ENCODE data around the gene COL3A1. TPM values are rescaled to one million over a fixed set of nuclear protein-coding genes. Genes with fewer than 3 reads are reported as not detected.

The COL3A1 gene
- total and polyA plus RNA-seq, 2 of the 8 experiments (the other 6 are each of a cell fraction or from before 2014, with no cell fraction given), result 0.07 to 0.11 TPM

- Histone ChIP-seq H4K8ac (ENCODE audit: extremely low read depth, insufficient read depth, low read length) (no peak overlapping the region), H3K9me3 (ENCODE audit: insufficient read depth in 2 of 2, low read depth in 1 of 2, low read length in 1 of 2) (no peaks in the 10 kb centered on the region), H2AK5ac (ENCODE audit: low read depth, low read length) (no peak overlapping the region), H2BK5ac (ENCODE audit: low read depth, low read length) (no peak overlapping the region), H3K79me1 (ENCODE audit: low read depth, low read length) (no peaks in the 10 kb centered on the region), H3K9ac (replicated peaks in 1 of 4; ENCODE audit: extremely low read depth in 1 of 4, low read depth in 3 of 4, low read length in 3 of 4) (no peak overlapping the region), H4K20me1 (replicated peaks in 1 of 2; ENCODE audit: control insufficient read depth in 1 of 2, insufficient read depth in 2 of 2, low read length in 2 of 2) (no peaks in the 10 kb centered on the region), H3K4ac (replicated peaks; ENCODE audit: insufficient read length, low read depth, low read length) (no peak overlapping the region), H4K91ac (replicated peaks; ENCODE audit: insufficient read length, low read length) (no peak overlapping the region), H2BK12ac (ENCODE audit: low read depth, low read length) (no peak overlapping the region), H3K27me3 (replicated peaks in 1 of 4; ENCODE audit: control insufficient read depth in 3 of 4, extremely low read depth in 1 of 4, insufficient read depth in 3 of 4, low read length in 3 of 4) (no peaks in the 10 kb centered on the region), H2AFZ (ENCODE audit: low read length) (no peak overlapping the region), H2BK20ac (ENCODE audit: low read length) (no peak overlapping the region), H4K5ac (ENCODE audit: insufficient read length, low read depth, low read length) (no peak overlapping the region), H3K18ac (ENCODE audit: extremely low read depth, low read length) (no peak overlapping the region), H2BK120ac (replicated peaks; ENCODE audit: low read depth, low read length) (no peak overlapping the region), H3K4me2 (ENCODE audit: insufficient read depth in 1 of 2, low read depth in 2 of 2, low read length in 2 of 2) (no peak overlapping the region), H3K4me3 (ENCODE audit: extremely low read depth in 1 of 4, insufficient read depth in 2 of 4, low read depth in 3 of 4, low read length in 4 of 4) (no peak overlapping the region), H3K23ac (ENCODE audit: insufficient read length) (no peak overlapping the region), H2BK15ac (ENCODE audit: low read length) (no peak overlapping the region), H3K4me1 (replicated peaks in 1 of 4; ENCODE audit: control insufficient read depth in 3 of 4, insufficient read depth in 4 of 4, low read length in 3 of 4) (no peaks in the 10 kb centered on the region), H3K23me2 (ENCODE audit: low read depth, low read length) (no peaks in the 10 kb centered on the region), H3K36me3 (ENCODE audit: control insufficient read depth in 2 of 4, insufficient read depth in 4 of 4, low read length in 3 of 4) (no peaks in the 10 kb centered on the region), H3K14ac (ENCODE audit: insufficient read length) (no peak overlapping the region), H3K56ac (replicated peaks; ENCODE audit: insufficient read length, low read depth, low read length) (no peak overlapping the region), H3K27ac (ENCODE audit: low read depth, low read length) (no peak overlapping the region), H3K79me2 (ENCODE audit: control insufficient read depth in 1 of 2, insufficient read depth in 2 of 2, low read length in 2 of 2) (no peaks in the 10 kb centered on the region)
- 86% methylated on average over 3 of the region's 3 CpGs; no CpG with 5 or more reads in 1 of the 2 experiments for WGBS, 2 experiments (ENCODE audit: extremely low coverage in 1 of 2, insufficient coverage in 1 of 2, insufficient read length in 1 of 2, insufficient replicate concordance in 2 of 2, low coverage in 1 of 2, low lambda C conversion rate in 2 of 2, missing lambda C conversion rate in 1 of 2)
- CTCF ChIA-PET (ENCODE audit: partially characterized antibody), result interaction anchor here (0.9 kb wide), 1 partner anchor 9 kb away, joined by 4 read pairs; no protein-coding TSS in a partner anchor
- FAIRE-seq (no peak), DNase-seq (ENCODE audit: low read depth in 1 of 2, low spot score in 2 of 2) (no peak)
- POLR2A ChIA-PET (ENCODE audit: partially characterized antibody), result no interaction called here
- TF ChIP-seq HDAC2 (IDR thresholded peaks at IDR 0.05; ENCODE audit: borderline replicate concordance in 1 of 2, low read depth in 2 of 2, low read length in 2 of 2), result no peak
- no peak for TF ChIP-seq MAX (IDR thresholded peaks at IDR 0.05)
- no peak for TF ChIP-seq SP4 (IDR thresholded peaks at IDR 0.05; ENCODE audit: low read length)
- TF ChIP-seq JUND (IDR thresholded peaks at IDR 0.05; ENCODE audit: low read length), result no peak
- TF ChIP-seq CEBPB (IDR thresholded peaks at IDR 0.05; ENCODE audit: low read depth, low read length), result no peak
- TF ChIP-seq RNF2 (IDR thresholded peaks at IDR 0.05; ENCODE audit: borderline replicate concordance, low read depth, low read length, missing control alignments, poor library complexity, severe bottlenecking), result no peak
- no peak for TF ChIP-seq KDM5A (IDR thresholded peaks at IDR 0.05; ENCODE audit: low read length)
- no peak for TF ChIP-seq TAF7 (optimal IDR thresholded peaks at IDR 0.05; ENCODE audit: borderline replicate concordance, low read depth, low read length)
- no peak for TF ChIP-seq ATF3 (IDR thresholded peaks at IDR 0.05; ENCODE audit: insufficient read depth, low read depth, low read length)
- no peak for TF ChIP-seq E2F6 (IDR thresholded peaks at IDR 0.05)
- no peak for TF ChIP-seq KDM4A (IDR thresholded peaks at IDR 0.05; ENCODE audit: low read depth, low read length, severe bottlenecking)
- TF ChIP-seq EZH2 (IDR thresholded peaks at IDR 0.05; ENCODE audit: low read depth, low read length, severe bottlenecking), result no peak
Observed at GRCh38 chr2:189022492-189022891, 48.3 kb downstream of the COL3A1 start.

Data from H1 (cell line).